ENCODE data around the gene CDK14. TPM values are rescaled to one million over a fixed set of nuclear protein-coding genes. Genes with fewer than 3 reads are reported as not detected.
A peak's percentile ranks its signal among the peaks of the same experiment; 100 is the strongest.

CDK14 gene
- total and polyA plus RNA-seq, 9 donors, result 12.6 to 54.1 (median 43.8) TPM

- TF ChIP-seq EP300 (IDR thresholded peaks at IDR 0.05) (no peak), CTCF (IDR thresholded peaks at IDR 0.05) (no peak), POLR2A (IDR thresholded peaks at IDR 0.05) (no peak)
- Histone ChIP-seq H3K4me1 (ENCODE audit: insufficient read depth) (peaks cover 5% of the 10 kb centered on the region), H3K9me3 (no peaks in the 10 kb centered on the region), H3K4me3 (peak overlapping the region; percentile 92), H3K27ac (no peak overlapping the region), H3K36me3 (no peaks in the 10 kb centered on the region), H3K27me3 (no peaks in the 10 kb centered on the region)
- no peak for DNase-seq
- 11 to 17% (median 16%) methylated on average over 10 of the region's 10 CpGs for WGBS, 3 donors
- intact Hi-C loops (cut with DNase I), result loop anchor here in 1 of 4 donors (10.0 kb wide), 1 partner anchor 107 kb away; no protein-coding TSS in a partner anchor
These were observed 1.6 kb downstream of the CDK14 start for GRCh38 chr7:90597563-90598253.

- H3K36me3 ChIP-seq, result no peaks in the 10 kb centered on the region
- no peak overlapping the region for H3K27ac ChIP-seq
- DNase-seq, result no peak
- no peaks in the 10 kb centered on the region for H3K27me3 ChIP-seq
- TF ChIP-seq POLR2A (IDR thresholded peaks at IDR 0.05) (no peak), EP300 (IDR thresholded peaks at IDR 0.05) (no peak), CTCF (IDR thresholded peaks at IDR 0.05) (no peak)
- intact Hi-C loops (cut with DNase I), result loop anchor here in 1 of 4 donors (10.0 kb wide), 1 partner anchor 106 kb away; no protein-coding TSS in a partner anchor
- peaks cover 5% of the 10 kb centered on the region for H3K4me1 ChIP-seq (ENCODE audit: insufficient read depth)
- H3K4me3 ChIP-seq, result no peak overlapping the region
- WGBS, 3 donors, result 73 to 78% (median 73%) methylated on average over 4 of the region's 4 CpGs
- H3K9me3 ChIP-seq, result no peaks in the 10 kb centered on the region
These were observed 2.9 kb downstream of the CDK14 start for GRCh38 chr7:90599038-90599437.

GRCh38 chr7:90599892-90600555 is 3.9 kb downstream of the CDK14 start:
- Histone ChIP-seq H3K36me3 (no peaks in the 10 kb centered on the region), H3K9me3 (no peaks in the 10 kb centered on the region), H3K4me1 (ENCODE audit: insufficient read depth) (peaks cover 5% of the 10 kb centered on the region), H3K27me3 (no peaks in the 10 kb centered on the region), H3K27ac (no peak overlapping the region), H3K4me3 (no peak overlapping the region)
- 40 to 50% (median 41%) methylated on average over 4 of the region's 4 CpGs for WGBS, 3 donors
- DNase-seq, result no peak
- intact Hi-C loops (cut with DNase I), result loop anchor here in 1 of 4 donors (10.0 kb wide), 1 partner anchor 105 kb away; no protein-coding TSS in a partner anchor
- TF ChIP-seq POLR2A (IDR thresholded peaks at IDR 0.05) (no peak), CTCF (IDR thresholded peaks at IDR 0.05) (no peak), EP300 (IDR thresholded peaks at IDR 0.05) (no peak)

GRCh38 chr7:90602303-90602702 is 6.2 kb downstream of the CDK14 start:
- WGBS, 3 donors, result 94 to 98% (median 95%) methylated on average over 1 of the region's 1 CpG
- Histone ChIP-seq H3K36me3 (no peaks in the 10 kb centered on the region), H3K27ac (no peak overlapping the region), H3K27me3 (no peaks in the 10 kb centered on the region), H3K4me3 (no peak overlapping the region), H3K4me1 (ENCODE audit: insufficient read depth) (peaks cover 3% of the 10 kb centered on the region), H3K9me3 (no peaks in the 10 kb centered on the region)
- no peak for TF ChIP-seq EP300 (IDR thresholded peaks at IDR 0.05)
- TF ChIP-seq CTCF (IDR thresholded peaks at IDR 0.05), result no peak
- TF ChIP-seq POLR2A (IDR thresholded peaks at IDR 0.05), result no peak
- DNase-seq, result no peak
- intact Hi-C loops (cut with DNase I), result no loop called here

Measured in ovary (tissue), 9 donors.